AG10803 (cell line): ENCODE measurements around the gene SYS1.
A peak's percentile ranks its signal among the peaks of the same experiment; 100 is the strongest.

Source experiments
- DNase-seq: peaks from one replicate; pipeline ENCODE4 v3.0.0; 2010; ENCODE audit warnings: low read depth
- H3K4me3 ChIP-seq: 2 replicates; pipeline ENCODE4 v1.5.1; 2011; ENCODE audit warnings: mild to moderate bottlenecking, low read length, control low read depth
- TF ChIP-seq, protein P1 (sequence below): conservative IDR thresholded peaks from 2 replicates; pipeline ENCODE4 v1.5.1; 2011; ENCODE audit warnings: mild to moderate bottlenecking, low read length, control low read depth, inconsistent platforms

SYS1 gene

DNA sequence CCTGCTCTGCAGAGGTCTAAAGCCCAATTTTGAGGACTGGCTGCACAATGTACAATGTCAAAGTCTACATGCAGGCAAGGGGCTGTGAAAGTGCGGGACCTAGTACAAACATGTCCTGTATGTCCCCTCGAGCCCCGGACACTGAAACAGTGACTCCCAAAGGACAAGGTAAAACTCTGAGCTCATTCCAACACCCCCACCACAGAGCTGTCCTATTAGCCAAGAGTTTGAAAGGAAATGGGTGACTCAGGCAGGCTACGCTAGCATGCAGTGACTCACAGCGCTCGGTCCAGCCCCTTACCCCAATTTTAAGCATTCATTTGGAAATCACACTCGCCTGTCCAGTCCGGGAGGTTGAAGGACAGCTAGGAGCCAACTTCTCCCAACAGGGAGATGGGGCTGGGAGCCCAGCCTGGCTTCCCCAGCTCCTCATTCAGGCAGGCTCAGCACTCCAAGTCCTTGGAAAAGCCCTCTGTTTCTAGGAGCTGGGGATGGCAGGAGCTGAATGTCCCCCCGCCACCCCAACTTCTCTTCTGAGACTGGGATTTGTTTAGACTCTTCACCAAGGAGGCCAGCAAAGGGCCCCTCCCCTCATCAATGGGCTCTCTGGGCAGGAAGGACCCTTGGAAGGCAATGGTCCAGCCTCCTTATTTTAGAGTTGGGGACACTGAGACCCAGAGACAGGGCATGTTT lies 18.6 kb upstream of the SYS1 start:
- DNase-seq, result peak; percentile 86
- TF ChIP-seq, protein P1, sequence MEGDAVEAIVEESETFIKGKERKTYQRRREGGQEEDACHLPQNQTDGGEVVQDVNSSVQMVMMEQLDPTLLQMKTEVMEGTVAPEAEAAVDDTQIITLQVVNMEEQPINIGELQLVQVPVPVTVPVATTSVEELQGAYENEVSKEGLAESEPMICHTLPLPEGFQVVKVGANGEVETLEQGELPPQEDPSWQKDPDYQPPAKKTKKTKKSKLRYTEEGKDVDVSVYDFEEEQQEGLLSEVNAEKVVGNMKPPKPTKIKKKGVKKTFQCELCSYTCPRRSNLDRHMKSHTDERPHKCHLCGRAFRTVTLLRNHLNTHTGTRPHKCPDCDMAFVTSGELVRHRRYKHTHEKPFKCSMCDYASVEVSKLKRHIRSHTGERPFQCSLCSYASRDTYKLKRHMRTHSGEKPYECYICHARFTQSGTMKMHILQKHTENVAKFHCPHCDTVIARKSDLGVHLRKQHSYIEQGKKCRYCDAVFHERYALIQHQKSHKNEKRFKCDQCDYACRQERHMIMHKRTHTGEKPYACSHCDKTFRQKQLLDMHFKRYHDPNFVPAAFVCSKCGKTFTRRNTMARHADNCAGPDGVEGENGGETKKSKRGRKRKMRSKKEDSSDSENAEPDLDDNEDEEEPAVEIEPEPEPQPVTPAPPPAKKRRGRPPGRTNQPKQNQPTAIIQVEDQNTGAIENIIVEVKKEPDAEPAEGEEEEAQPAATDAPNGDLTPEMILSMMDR, result no peak
- peak overlapping the region; percentile 97 for H3K4me3 ChIP-seq

DNA sequence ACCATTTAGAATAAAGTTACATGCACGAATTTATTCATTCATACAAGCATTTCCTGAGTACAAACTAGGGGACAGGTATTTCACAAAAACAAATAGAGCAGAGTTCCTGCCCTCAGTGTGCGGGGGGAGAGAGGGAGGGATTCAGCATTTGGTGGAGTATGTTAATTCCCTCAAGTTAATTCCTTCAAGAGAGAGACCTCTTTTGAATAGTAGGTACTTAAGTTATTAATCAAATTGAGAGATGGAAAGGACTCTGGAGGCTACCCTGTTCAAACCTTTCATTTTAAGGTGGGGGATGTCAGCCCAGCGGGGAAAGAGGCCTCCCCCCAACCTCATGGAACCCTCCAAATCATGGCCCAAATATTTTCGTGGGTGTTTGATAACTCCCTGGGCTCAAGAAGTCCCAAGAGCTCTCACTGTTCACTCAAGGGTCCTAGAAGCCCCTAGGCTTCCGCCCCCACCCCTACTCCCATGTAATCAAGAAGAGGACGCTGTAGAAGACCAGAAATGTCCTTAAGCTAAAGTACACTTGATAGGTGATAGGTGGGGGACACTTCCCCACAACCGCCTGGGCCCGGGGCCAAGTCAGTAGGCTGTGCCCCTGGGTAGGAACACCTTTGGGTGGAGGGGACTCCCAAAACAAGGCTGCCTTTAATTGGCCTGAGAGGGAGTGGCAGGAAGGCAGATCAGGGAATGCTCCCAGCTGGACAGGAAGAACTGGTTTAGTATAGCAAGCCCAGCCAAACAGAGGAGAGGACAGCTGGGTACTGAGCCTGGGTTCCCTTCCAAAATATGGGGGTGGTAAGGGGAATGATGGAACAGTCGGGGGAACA lies 17.6 kb upstream of the SYS1 start:
- H3K4me3 ChIP-seq, result peak overlapping the region; percentile 97
- no peak for DNase-seq

GRCh38 chr20:45346291-45346718 lies 16.7 kb upstream of the SYS1 start:
- H3K4me3 ChIP-seq, result peak overlapping the region; percentile 97
- TF ChIP-seq, protein P1, result no peak
- DNase-seq, result no peak

More for the DNA sequence above, 17.6 kb upstream of the SYS1 start:
- TF ChIP-seq, protein P1, result no peak

- peak overlapping the region; percentile 97 for H3K4me3 ChIP-seq
- DNase-seq, result no peak
Observed at GRCh38 chr20:45346851-45347250, 16.1 kb upstream of the SYS1 start.

GRCh38 chr20:45347297-45347935 lies 15.5 kb upstream of the SYS1 start:
- DNase-seq, result no peak
- TF ChIP-seq, protein P1, result no peak

More at GRCh38 chr20:45346851-45347250, 16.1 kb upstream of the SYS1 start:
- TF ChIP-seq, protein P1, result no peak

DNA sequence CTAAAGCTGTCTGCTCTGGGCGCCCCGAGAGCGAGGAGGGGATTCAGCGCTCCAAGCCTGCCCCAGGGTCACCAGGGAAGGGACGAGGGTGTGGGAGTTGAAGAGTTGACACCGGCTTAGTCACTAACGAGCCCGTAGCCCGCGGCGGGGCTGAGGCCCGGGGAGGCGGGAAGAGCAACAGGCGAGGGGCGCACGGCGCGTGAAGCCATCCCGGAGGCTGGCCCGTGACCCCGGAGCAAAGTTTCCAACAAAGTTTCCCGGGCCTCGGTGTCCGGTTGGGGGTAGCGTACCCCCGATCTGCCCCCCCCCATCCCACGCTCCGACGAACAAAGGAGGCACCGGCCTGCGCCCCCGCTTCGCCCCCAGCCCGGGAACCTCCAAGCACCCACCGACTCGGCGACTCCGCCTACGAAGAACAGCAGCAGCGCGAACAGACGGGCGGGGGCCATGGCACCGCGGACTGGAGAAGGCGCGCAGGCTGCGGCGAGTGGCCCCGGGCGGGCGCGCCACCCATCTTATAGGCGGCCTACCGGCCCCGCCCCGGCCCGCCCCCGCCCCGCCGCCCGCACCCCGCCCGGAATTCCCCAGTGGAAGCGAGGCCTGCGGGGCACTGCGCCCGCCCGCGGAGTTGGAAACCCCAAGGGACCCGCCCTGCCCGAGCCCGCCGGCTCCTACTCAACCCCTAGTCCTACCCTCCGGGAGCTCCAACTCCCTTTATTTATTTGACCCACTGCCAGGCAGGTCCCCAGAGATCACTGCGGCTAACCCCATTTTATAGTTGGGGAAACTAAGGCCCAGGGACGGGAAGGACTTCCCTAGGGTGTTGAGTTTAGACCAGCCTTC lies 14.8 kb upstream of the SYS1 start, which contains the start of gene SDC4:
TSS of gene SDC4 (minus strand) at position 489 of the 843 bp plus-strand sequence. CDS start at position 449, 40 bp downstream.
- TF ChIP-seq, protein P1, result no peak
- H3K4me3 ChIP-seq, result peak within 1 kb of the TSS; percentile 97
- peak; percentile 66 for DNase-seq

More at GRCh38 chr20:45347297-45347935, 15.5 kb upstream of the SYS1 start:
- H3K4me3 ChIP-seq, result peak overlapping the region; percentile 97
